GM12878 (cell line): ENCODE data around the gene WDFY4. TPM values are rescaled to one million over a fixed set of nuclear protein-coding genes. Genes with fewer than 3 reads are reported as not detected.

Experiments
- ATAC-seq: fragments of 200-7000 bp; cut with Tn5 transposase; 3 replicates; pipeline ENCODE4 v1.9.1; 2020; ENCODE audit warnings: mild to moderate bottlenecking, moderate library complexity
- BruUV-seq: library from RNA; stranded (reverse); fragments of 400-500 nt; replicated peaks from 2 replicates; lab custom pipeline; 2021; lab: Mats Ljungman, UMichigan
- CTCF ChIA-PET: fragments of 300-600 bp; sonication (Branson Sonifier 250); formaldehyde crosslinking; extraction: SDS; loops from one replicate; lab custom pipeline; 2021; ENCODE audit warnings: inconsistent platforms; lab: Yijun Ruan, JAX
- POLR2A ChIA-PET: fragments of 350-600 bp; formaldehyde crosslinking; extraction: SDS; loops from one replicate; lab custom pipeline; 2021; ENCODE audit warnings: inconsistent platforms; lab: Charles Lee
- RAD21 ChIA-PET: fragments of 300-600 bp; sonication (Branson Sonifier 250); formaldehyde crosslinking; loops from one replicate; lab custom pipeline; 2023; ENCODE audit warnings: antibody characterized with exemption; ENCODE audit not compliant: unreplicated experiment; lab: Charles Lee
- SMC1A ChIA-PET: fragments of 300-600 bp; sonication (Branson Sonifier 250); formaldehyde crosslinking; loops from one replicate; lab custom pipeline; 2023; ENCODE audit not compliant: unreplicated experiment, uncharacterized antibody; lab: Charles Lee
- DNase-seq: peaks from one replicate; pipeline ENCODE4 v3.0.0-alpha.2; 2011; ENCODE audit warnings: low read depth, low spot score
- FAIRE-seq: peaks from 3 replicates; lab custom pipeline; 2011; peaks lifted over from hg19 to GRCh38; lab: Jason Lieb, UNC
- H2AFZ ChIP-seq: 2 replicates; pipeline ENCODE4 v1.6.0; 2011; ENCODE audit warnings: low read depth, low read length, control low read depth; ENCODE audit not compliant: control insufficient read depth
- H3K27ac ChIP-seq: 2 replicates; pipeline ENCODE4 v1.5.1; 2011; ENCODE audit warnings: control low read depth; ENCODE audit not compliant: control insufficient read depth, insufficient read depth
- H3K27me3 ChIP-seq, 2 experiments: replicated peaks in 1 of 2; 2 replicates each; pipeline versions ENCODE4 v1.6.0 to v1.6.1; 2011; ENCODE audit warnings: low read length in 1 of 2; ENCODE audit not compliant: control insufficient read depth in 2 of 2, insufficient read depth in 2 of 2
- H3K36me3 ChIP-seq, 2 experiments: 2 replicates each; pipeline ENCODE4 v1.5.1; 2011; ENCODE audit warnings: low read length in 1 of 2; ENCODE audit not compliant: control insufficient read depth in 2 of 2, insufficient read depth in 2 of 2
- H3K4me1 ChIP-seq: 2 replicates; pipeline ENCODE4 v1.6.1; 2011; ENCODE audit warnings: mild to moderate bottlenecking, low read length, moderate library complexity, mixed read lengths; ENCODE audit not compliant: control insufficient read depth, insufficient read depth
- H3K4me2 ChIP-seq: 2 replicates; pipeline ENCODE4 v1.6.0; 2011; ENCODE audit warnings: control low read depth; ENCODE audit not compliant: control insufficient read depth, insufficient read depth
- H3K4me3 ChIP-seq: fragments of 200-600 bp; sonication (generic); 2 replicates; pipeline ENCODE4 v1.5.1; 2016
- H3K79me2 ChIP-seq: 2 replicates; pipeline ENCODE4 v1.6.0; 2011; ENCODE audit warnings: low read length; ENCODE audit not compliant: control insufficient read depth, insufficient read depth
- H3K9ac ChIP-seq: 2 replicates; pipeline ENCODE4 v1.8.0; 2011; ENCODE audit warnings: low read length, control low read depth, mixed read lengths; ENCODE audit not compliant: control insufficient read depth, insufficient read depth
- H3K9me3 ChIP-seq: replicated peaks from 3 replicates; pipeline ENCODE4 v1.5.1; 2011; ENCODE audit warnings: mild to moderate bottlenecking, low read length; ENCODE audit not compliant: control insufficient read depth, insufficient read depth
- H4K20me1 ChIP-seq: 2 replicates; pipeline ENCODE4 v1.6.0; 2011; ENCODE audit not compliant: control insufficient read depth, insufficient read depth
- CEBPB ChIP-seq, 2 experiments: fragments of 150-350 bp in 1 of 2; IDR thresholded peaks; 2 replicates each; pipeline ENCODE4 v1.6.1; 2012 to 2014; ENCODE audit warnings: low read depth in 2 of 2, low read length in 2 of 2, borderline replicate concordance in 1 of 2, inconsistent platforms in 1 of 2
- FOXM1 ChIP-seq: IDR thresholded peaks from 2 replicates; pipeline ENCODE4 v1.6.1; 2012; ENCODE audit warnings: low read depth, mild to moderate bottlenecking, inconsistent platforms, low read length, moderate library complexity
- MTA3 ChIP-seq: IDR thresholded peaks from 2 replicates; pipeline ENCODE4 v1.6.1; 2012; ENCODE audit warnings: low read length, inconsistent platforms, borderline replicate concordance
- MYC ChIP-seq: IDR thresholded peaks from 2 replicates; pipeline ENCODE4 v1.6.1; 2011; ENCODE audit warnings: mild to moderate bottlenecking, low read length, moderate library complexity, inconsistent platforms; ENCODE audit not compliant: insufficient read depth, insufficient replicate concordance, insufficient read length, severe bottlenecking
- NR2C1 ChIP-seq: fragments of 450-650 bp; IDR thresholded peaks from 2 replicates; pipeline ENCODE4 v1.6.1; 2017; ENCODE audit warnings: antibody characterized with exemption, mild to moderate bottlenecking, moderate library complexity
- SMAD5 ChIP-seq: IDR thresholded peaks from 2 replicates; pipeline ENCODE4 v1.6.1; 2016; ENCODE audit warnings: antibody characterized with exemption, low read depth
- SRF ChIP-seq, 2 experiments: IDR thresholded peaks; 2 replicates each; pipeline ENCODE4 v1.6.1; 2011; ENCODE audit warnings: low read depth in 2 of 2, low read length in 2 of 2, mild to moderate bottlenecking in 1 of 2, moderate library complexity in 1 of 2
- SUPT20H ChIP-seq: IDR thresholded peaks from 2 replicates; pipeline ENCODE4 v1.6.1; 2011; ENCODE audit warnings: low read depth, mild to moderate bottlenecking, low read length, moderate library complexity, borderline replicate concordance; ENCODE audit not compliant: control insufficient read depth
- TCF7 ChIP-seq: IDR thresholded peaks from 2 replicates; pipeline ENCODE4 v1.6.1; 2014; ENCODE audit warnings: antibody characterized with exemption, borderline replicate concordance
- WRNIP1 ChIP-seq: IDR thresholded peaks from 2 replicates; pipeline ENCODE4 v1.6.1; 2011; ENCODE audit warnings: low read depth, low read length, improper control_type of control experiment, borderline replicate concordance
- ZNF24 ChIP-seq: fragments of 450-650 bp; IDR thresholded peaks from 2 replicates; pipeline ENCODE4 v1.6.1; 2017; ENCODE audit warnings: antibody characterized with exemption, mild to moderate bottlenecking
- in situ Hi-C: fragments of 300-500 bp; cut with MboI; formaldehyde crosslinking; loops from 9 replicates; pipeline ENCODE4 v1.14.3; 2018; ENCODE audit warnings: mixed read lengths
- intact Hi-C: fragments of 100-400 bp; cut with micrococcal nuclease; formaldehyde crosslinking; loops from one replicate; pipeline ENCODE4 v1.14.2; 2022; ENCODE audit not compliant: unreplicated experiment
- polyA plus RNA-seq, 11 experiments: library from polyadenylated mRNA; depleted of rRNA in 4 of 11; unstranded in 6 of 11; stranded (reverse) in 5 of 11; fragments of >200 nt; fragmentation: Nextera tagmentation in 4 of 11; fragmentation: Illumina TruSeq in 1 of 11; extraction: Ambion mirVana in 4 of 11; extraction: Trizol in 1 of 11; gene quantifications; 1 replicate in 1 of 11; 2 replicates in 10 of 11; pipeline versions ENCODE4 v1.2.1 to v1.2.3, GENCODE V29; 2011 to 2016; ENCODE audit warnings: inconsistent platforms in 2 of 11, missing spikeins in 2 of 11, low read depth in 1 of 11
- total RNA-seq, 4 experiments: library from RNA; depleted of rRNA in 3 of 4; stranded (reverse); fragments of >200 nt in 3 of 4; fragmentation: Illumina TruSeq in 1 of 4; extraction: Trizol in 1 of 4; gene quantifications; 2 replicates each; pipeline versions ENCODE4 v1.2.1 to v1.2.3, GENCODE V29; 2013 to 2021
- TF ChIP-seq, protein P1 (sequence below): fragments of 450-650 bp; formaldehyde crosslinking; IDR thresholded peaks from 2 replicates; pipeline ENCODE4 v1.4.0; 2020; ENCODE audit warnings: mild to moderate bottlenecking, moderate library complexity
- TF ChIP-seq, protein P2 (sequence below): fragments of 150-350 bp; IDR thresholded peaks from 2 replicates; pipeline ENCODE4 v1.6.1; 2016; ENCODE audit warnings: low read depth, low read length

Gene WDFY4
- total and polyA plus RNA-seq, 10 of the 15 experiments (the other 5 are each of a cell fraction or from before 2014, with no cell fraction given) = 13.5 to 132 (median 47.3) TPM

GRCh38 chr10:48711830-48712229, 27.2 kb downstream of the WDFY4 start (continued):
- TF ChIP-seq, protein P1, sequence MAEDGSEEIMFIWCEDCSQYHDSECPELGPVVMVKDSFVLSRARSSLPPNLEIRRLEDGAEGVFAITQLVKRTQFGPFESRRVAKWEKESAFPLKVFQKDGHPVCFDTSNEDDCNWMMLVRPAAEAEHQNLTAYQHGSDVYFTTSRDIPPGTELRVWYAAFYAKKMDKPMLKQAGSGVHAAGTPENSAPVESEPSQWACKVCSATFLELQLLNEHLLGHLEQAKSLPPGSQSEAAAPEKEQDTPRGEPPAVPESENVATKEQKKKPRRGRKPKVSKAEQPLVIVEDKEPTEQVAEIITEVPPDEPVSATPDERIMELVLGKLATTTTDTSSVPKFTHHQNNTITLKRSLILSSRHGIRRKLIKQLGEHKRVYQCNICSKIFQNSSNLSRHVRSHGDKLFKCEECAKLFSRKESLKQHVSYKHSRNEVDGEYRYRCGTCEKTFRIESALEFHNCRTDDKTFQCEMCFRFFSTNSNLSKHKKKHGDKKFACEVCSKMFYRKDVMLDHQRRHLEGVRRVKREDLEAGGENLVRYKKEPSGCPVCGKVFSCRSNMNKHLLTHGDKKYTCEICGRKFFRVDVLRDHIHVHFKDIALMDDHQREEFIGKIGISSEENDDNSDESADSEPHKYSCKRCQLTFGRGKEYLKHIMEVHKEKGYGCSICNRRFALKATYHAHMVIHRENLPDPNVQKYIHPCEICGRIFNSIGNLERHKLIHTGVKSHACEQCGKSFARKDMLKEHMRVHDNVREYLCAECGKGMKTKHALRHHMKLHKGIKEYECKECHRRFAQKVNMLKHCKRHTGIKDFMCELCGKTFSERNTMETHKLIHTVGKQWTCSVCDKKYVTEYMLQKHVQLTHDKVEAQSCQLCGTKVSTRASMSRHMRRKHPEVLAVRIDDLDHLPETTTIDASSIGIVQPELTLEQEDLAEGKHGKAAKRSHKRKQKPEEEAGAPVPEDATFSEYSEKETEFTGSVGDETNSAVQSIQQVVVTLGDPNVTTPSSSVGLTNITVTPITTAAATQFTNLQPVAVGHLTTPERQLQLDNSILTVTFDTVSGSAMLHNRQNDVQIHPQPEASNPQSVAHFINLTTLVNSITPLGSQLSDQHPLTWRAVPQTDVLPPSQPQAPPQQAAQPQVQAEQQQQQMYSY = no peak

- SMC1A ChIA-PET = interaction anchor here (8.2 kb wide), 1 partner anchor 12 kb away, joined by 60 read pairs; no protein-coding TSS in a partner anchor
- no peaks in the 10 kb centered on the region for H3K27me3 ChIP-seq
- peaks cover 31 to 48% of the 10 kb centered on the region in 2 experiments for H3K36me3 ChIP-seq
- H3K4me1 ChIP-seq = no peaks in the 10 kb centered on the region
- TF ChIP-seq SRF (IDR thresholded peaks at IDR 0.05; ENCODE audit: low read depth in 2 of 2, low read length in 2 of 2) (no peak), FOXM1 (no peak), ZNF24 (no peak), MTA3 (no peak), CEBPB (IDR thresholded peaks at IDR 0.05; ENCODE audit: borderline replicate concordance in 1 of 2, low read depth in 2 of 2, low read length in 2 of 2) (no peak), SMAD5 (no peak), SUPT20H (no peak), TCF7 (no peak), NR2C1 (no peak), WRNIP1 (no peak), MYC (no peak)
- TF ChIP-seq, protein P2, sequence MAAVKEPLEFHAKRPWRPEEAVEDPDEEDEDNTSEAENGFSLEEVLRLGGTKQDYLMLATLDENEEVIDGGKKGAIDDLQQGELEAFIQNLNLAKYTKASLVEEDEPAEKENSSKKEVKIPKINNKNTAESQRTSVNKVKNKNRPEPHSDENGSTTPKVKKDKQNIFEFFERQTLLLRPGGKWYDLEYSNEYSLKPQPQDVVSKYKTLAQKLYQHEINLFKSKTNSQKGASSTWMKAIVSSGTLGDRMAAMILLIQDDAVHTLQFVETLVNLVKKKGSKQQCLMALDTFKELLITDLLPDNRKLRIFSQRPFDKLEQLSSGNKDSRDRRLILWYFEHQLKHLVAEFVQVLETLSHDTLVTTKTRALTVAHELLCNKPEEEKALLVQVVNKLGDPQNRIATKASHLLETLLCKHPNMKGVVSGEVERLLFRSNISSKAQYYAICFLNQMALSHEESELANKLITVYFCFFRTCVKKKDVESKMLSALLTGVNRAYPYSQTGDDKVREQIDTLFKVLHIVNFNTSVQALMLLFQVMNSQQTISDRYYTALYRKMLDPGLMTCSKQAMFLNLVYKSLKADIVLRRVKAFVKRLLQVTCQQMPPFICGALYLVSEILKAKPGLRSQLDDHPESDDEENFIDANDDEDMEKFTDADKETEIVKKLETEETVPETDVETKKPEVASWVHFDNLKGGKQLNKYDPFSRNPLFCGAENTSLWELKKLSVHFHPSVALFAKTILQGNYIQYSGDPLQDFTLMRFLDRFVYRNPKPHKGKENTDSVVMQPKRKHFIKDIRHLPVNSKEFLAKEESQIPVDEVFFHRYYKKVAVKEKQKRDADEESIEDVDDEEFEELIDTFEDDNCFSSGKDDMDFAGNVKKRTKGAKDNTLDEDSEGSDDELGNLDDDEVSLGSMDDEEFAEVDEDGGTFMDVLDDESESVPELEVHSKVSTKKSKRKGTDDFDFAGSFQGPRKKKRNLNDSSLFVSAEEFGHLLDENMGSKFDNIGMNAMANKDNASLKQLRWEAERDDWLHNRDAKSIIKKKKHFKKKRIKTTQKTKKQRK = no peak
- TF ChIP-seq, all 136 proteins: peak for 0
- Histone ChIP-seq H3K4me3 (no peak overlapping the region), H3K27ac (no peak overlapping the region), H4K20me1 (no peaks in the 10 kb centered on the region), H2AFZ (no peak overlapping the region), H3K9ac (no peak overlapping the region), H3K4me2 (no peak overlapping the region), H3K9me3 (no peaks in the 10 kb centered on the region; the same call in 1 of the 3 replicates), H3K79me2 (peaks cover 17% of the 10 kb centered on the region)
- DNase-seq (no peak), FAIRE-seq (no peak), ATAC-seq (no peak)
- ChIA-PET CTCF (interaction anchor here (1.6 kb wide), 1 partner anchor 58 kb away, joined by 7 read pairs; no protein-coding TSS in a partner anchor), RAD21 (no interaction called here), POLR2A (no interaction called here)
- BruUV-seq = no TSS peak
- intact Hi-C loops = no loop called here
- in situ Hi-C loops = no loop called here
These were observed 29.4 kb downstream of the WDFY4 start for GRCh38 chr10:48714088-48714487.
